Mononuclear cell (primary cell): ENCODE data around the gene TRIM43. TPM values are rescaled to one million over a fixed set of nuclear protein-coding genes. Genes with fewer than 3 reads are reported as not detected.
"Not testable (repeated sequence)": the region's sequence is repeated elsewhere in the genome, so short reads cannot be mapped to it uniquely, and the experiment has no call there.

Source experiments
- H3K27me3 ChIP-seq: 2 replicates; pipeline ENCODE4 v1.6.0; 2011; ENCODE audit warnings: low read length, control low read depth; ENCODE audit not compliant: insufficient read depth
- H3K4me1 ChIP-seq: 2 replicates; pipeline ENCODE4 v1.5.1; 2011; ENCODE audit warnings: mild to moderate bottlenecking, low read length, control low read depth; ENCODE audit not compliant: insufficient read depth
- H3K4me3 ChIP-seq: 2 replicates; pipeline ENCODE4 v1.5.1; 2011; ENCODE audit warnings: mild to moderate bottlenecking, low read length, moderate library complexity
- H3K9me3 ChIP-seq: 2 replicates; pipeline ENCODE4 v1.5.1; 2011; ENCODE audit warnings: low read depth, mild to moderate bottlenecking, control low read depth, low read length
- total RNA-seq: library from RNA; depleted of rRNA; stranded (reverse); fragments of >200 nt; gene quantifications from one replicate; pipeline ENCODE4 v1.2.3, GENCODE V29; 2012

TRIM43 gene
- total RNA-seq, 1 donor, result not detected

- H3K9me3 ChIP-seq, H3K27me3 ChIP-seq, H3K4me1 ChIP-seq, H3K4me3 ChIP-seq: not testable (repeated sequence)
Measured at GRCh38 chr2:95609764-95610163, 18.0 kb downstream of the TRIM43 start.

- not testable (repeated sequence) for H3K4me1 ChIP-seq, H3K4me3 ChIP-seq, H3K9me3 ChIP-seq, H3K27me3 ChIP-seq
Measured at GRCh38 chr2:95613048-95613447, 21.2 kb downstream of the TRIM43 start.

- H3K4me3 ChIP-seq, H3K9me3 ChIP-seq, H3K4me1 ChIP-seq: not testable (repeated sequence)
Measured at GRCh38 chr2:95622728-95623127, 30.9 kb downstream of the TRIM43 start.

GRCh38 chr2:95630987-95631386 lies 39.2 kb downstream of the TRIM43 start:
- not testable (repeated sequence) for H3K9me3 ChIP-seq, H3K27me3 ChIP-seq, H3K4me3 ChIP-seq, H3K4me1 ChIP-seq

More at GRCh38 chr2:95622728-95623127, 30.9 kb downstream of the TRIM43 start:
- H3K27me3 ChIP-seq, result not testable (repeated sequence)

- H3K9me3 ChIP-seq, H3K4me1 ChIP-seq, H3K4me3 ChIP-seq, H3K27me3 ChIP-seq: not testable (repeated sequence)
Measured at GRCh38 chr2:95633626-95634259, 41.9 kb downstream of the TRIM43 start.

GRCh38 chr2:95640515-95641288 lies 48.9 kb downstream of the TRIM43 start:
- H3K4me3 ChIP-seq, H3K27me3 ChIP-seq, H3K9me3 ChIP-seq, H3K4me1 ChIP-seq: not testable (repeated sequence)

GRCh38 chr2:95641289-95641575 lies 49.4 kb downstream of the TRIM43 start:
- not testable (repeated sequence) for H3K27me3 ChIP-seq, H3K4me3 ChIP-seq, H3K9me3 ChIP-seq, H3K4me1 ChIP-seq

- not testable (repeated sequence) for H3K4me3 ChIP-seq, H3K9me3 ChIP-seq, H3K27me3 ChIP-seq, H3K4me1 ChIP-seq
Measured at GRCh38 chr2:95641787-95642186, 50.0 kb downstream of the TRIM43 start.

GRCh38 chr2:95642360-95642759 lies 50.6 kb downstream of the TRIM43 start:
- not testable (repeated sequence) for H3K4me3 ChIP-seq, H3K27me3 ChIP-seq, H3K9me3 ChIP-seq, H3K4me1 ChIP-seq

GRCh38 chr2:95642951-95643350 lies 51.1 kb downstream of the TRIM43 start:
- H3K4me1 ChIP-seq, H3K9me3 ChIP-seq, H3K27me3 ChIP-seq, H3K4me3 ChIP-seq: not testable (repeated sequence)

GRCh38 chr2:95645312-95645711 lies 53.5 kb downstream of the TRIM43 start:
- H3K4me1 ChIP-seq, H3K4me3 ChIP-seq, H3K9me3 ChIP-seq, H3K27me3 ChIP-seq: not testable (repeated sequence)

GRCh38 chr2:95646274-95646994 lies 54.6 kb downstream of the TRIM43 start:
- H3K9me3 ChIP-seq, H3K4me3 ChIP-seq, H3K4me1 ChIP-seq, H3K27me3 ChIP-seq: not testable (repeated sequence)

- not testable (repeated sequence) for H3K4me1 ChIP-seq, H3K4me3 ChIP-seq, H3K9me3 ChIP-seq, H3K27me3 ChIP-seq
Measured at GRCh38 chr2:95648894-95649544, 57.2 kb downstream of the TRIM43 start.
